OCI-LY3 (cell line): Measurements from ENCODE around the gene WDFY4.

Experiments used
- EZH2phosphoT487 ChIP-seq: fragments of 200-600 bp; shearing (Covaris generic); IDR thresholded peaks from 2 replicates; pipeline ENCODE4 v1.6.1; 2018; ENCODE audit warnings: antibody characterized with exemption, mixed run types, low read depth
- TF ChIP-seq, protein P1 (sequence below): fragments of 200-600, 300-600 bp; sonication (generic); IDR thresholded peaks from 2 replicates; pipeline ENCODE4 v1.5.1; 2014; ENCODE audit warnings: antibody characterized with exemption, low read length, low read depth

DNA sequence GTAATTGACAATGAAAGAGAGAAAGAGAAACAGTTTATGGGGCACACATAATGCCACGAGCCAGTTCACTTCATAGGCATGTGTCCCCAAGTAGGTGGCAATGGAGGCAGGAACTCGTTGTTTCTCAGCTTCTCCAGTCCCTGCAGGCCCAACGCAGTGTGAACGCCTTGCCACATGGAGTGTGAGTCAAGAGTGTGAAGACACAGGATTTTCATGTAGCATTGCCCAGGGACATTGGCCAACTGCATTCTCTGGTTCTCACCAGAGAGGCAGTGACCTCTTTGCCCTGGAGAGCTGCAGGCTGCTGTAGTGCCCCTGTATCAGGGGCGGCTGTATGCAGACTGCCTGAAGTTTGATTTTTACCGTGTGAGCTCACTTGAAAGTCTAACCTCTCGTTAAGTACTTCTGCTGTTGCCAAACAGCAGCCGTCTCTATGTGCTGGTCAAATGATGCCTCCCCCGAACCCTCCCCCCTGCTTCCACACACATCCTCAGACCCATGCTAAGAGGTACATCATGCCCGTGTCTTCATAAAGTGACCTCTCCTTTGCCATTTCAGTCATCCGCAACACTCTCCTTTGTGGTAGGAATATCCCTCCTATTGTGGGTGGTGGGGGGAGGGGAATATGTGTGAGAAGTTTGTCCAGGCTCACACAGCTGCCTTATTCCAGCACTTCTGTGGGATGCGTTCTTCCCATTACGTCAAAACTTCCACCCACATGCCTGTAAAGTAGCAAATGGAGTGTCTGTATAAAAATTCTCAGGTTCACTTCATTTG is 242.3 kb downstream of the WDFY4 start:
- TF ChIP-seq, protein P1, sequence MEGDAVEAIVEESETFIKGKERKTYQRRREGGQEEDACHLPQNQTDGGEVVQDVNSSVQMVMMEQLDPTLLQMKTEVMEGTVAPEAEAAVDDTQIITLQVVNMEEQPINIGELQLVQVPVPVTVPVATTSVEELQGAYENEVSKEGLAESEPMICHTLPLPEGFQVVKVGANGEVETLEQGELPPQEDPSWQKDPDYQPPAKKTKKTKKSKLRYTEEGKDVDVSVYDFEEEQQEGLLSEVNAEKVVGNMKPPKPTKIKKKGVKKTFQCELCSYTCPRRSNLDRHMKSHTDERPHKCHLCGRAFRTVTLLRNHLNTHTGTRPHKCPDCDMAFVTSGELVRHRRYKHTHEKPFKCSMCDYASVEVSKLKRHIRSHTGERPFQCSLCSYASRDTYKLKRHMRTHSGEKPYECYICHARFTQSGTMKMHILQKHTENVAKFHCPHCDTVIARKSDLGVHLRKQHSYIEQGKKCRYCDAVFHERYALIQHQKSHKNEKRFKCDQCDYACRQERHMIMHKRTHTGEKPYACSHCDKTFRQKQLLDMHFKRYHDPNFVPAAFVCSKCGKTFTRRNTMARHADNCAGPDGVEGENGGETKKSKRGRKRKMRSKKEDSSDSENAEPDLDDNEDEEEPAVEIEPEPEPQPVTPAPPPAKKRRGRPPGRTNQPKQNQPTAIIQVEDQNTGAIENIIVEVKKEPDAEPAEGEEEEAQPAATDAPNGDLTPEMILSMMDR: no peak
- TF ChIP-seq EZH2phosphoT487: no peak
